Neural progenitor cell (in vitro differentiated cells): Measurements from ENCODE around the gene MAP3K4.

ENCODE experiments used
- EZH2 ChIP-seq: fragments of 200-600 bp; sonication (generic); IDR thresholded peaks from 2 replicates; pipeline ENCODE4 v1.6.1; 2017; ENCODE audit warnings: antibody characterized with exemption, mild to moderate bottlenecking, moderate library complexity
- TF ChIP-seq, protein P1 (sequence below): fragments of 200-600 bp; sonication (generic); IDR thresholded peaks from 2 replicates; pipeline ENCODE4 v1.5.1; 2017; ENCODE audit warnings: antibody characterized with exemption, mild to moderate bottlenecking

DNA sequence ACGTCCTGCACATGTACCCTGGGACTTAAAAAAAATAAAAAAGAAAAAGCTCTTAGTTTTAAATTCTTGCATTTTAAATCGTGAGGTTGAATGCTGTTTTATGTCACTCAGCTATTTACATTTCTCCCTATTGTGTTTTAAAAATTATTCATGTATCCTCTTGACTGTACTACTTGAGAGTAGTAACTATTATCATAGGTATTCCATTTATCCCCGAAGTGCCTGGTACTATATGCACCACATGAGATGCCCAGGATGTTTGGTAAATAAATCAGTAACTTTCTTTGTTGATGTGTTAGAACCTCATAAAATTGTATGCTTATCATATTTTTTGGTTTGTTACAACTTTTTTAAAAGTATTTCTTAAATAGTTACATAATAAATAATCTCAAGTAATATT is 18.4 kb downstream of the MAP3K4 start:
- TF ChIP-seq EZH2: no peak
- TF ChIP-seq, protein P1, sequence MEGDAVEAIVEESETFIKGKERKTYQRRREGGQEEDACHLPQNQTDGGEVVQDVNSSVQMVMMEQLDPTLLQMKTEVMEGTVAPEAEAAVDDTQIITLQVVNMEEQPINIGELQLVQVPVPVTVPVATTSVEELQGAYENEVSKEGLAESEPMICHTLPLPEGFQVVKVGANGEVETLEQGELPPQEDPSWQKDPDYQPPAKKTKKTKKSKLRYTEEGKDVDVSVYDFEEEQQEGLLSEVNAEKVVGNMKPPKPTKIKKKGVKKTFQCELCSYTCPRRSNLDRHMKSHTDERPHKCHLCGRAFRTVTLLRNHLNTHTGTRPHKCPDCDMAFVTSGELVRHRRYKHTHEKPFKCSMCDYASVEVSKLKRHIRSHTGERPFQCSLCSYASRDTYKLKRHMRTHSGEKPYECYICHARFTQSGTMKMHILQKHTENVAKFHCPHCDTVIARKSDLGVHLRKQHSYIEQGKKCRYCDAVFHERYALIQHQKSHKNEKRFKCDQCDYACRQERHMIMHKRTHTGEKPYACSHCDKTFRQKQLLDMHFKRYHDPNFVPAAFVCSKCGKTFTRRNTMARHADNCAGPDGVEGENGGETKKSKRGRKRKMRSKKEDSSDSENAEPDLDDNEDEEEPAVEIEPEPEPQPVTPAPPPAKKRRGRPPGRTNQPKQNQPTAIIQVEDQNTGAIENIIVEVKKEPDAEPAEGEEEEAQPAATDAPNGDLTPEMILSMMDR: no peak
